IPS DF 4.7 (cell line): Measurements from ENCODE around the gene DUSP21.
A peak's percentile ranks its signal among the peaks of the same experiment; 100 is the strongest.
"Not testable (repeated sequence)": the region's sequence is repeated elsewhere in the genome, so short reads cannot be mapped to it uniquely, and the experiment has no call there.

ENCODE experiments used
- DNase-seq: peaks from one replicate; pipeline ENCODE4 v3.0.0-alpha.2; 2013; ENCODE audit warnings: low spot score; ENCODE audit errors: extremely low read depth

Gene DUSP21

DNA sequence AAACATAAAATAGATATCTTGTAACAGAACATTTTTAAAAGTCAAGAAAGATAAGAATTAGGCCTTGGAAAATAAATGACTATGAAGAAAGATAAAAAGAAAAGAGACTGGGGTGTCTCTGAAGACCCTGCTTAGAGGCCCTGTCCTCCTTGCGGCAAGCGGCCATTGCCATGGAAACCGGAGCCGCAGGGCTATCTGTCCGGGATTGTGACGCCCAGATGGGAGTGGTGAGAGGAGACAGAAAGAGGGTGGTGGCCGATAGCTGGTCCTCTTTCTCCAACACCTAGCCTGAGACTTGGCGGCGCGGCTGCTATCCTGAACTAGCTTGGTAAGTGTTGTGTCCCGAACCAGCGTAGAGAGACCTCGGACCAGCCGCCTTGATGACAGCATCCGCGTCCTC is at the start of gene DUSP21:
TSS of gene DUSP21 (plus strand) at position 269 of the 400 bp plus-strand sequence. CDS start at position 381, 112 bp downstream.
- DNase-seq: no peak

GRCh38 chrX:44795945-44796450 is 47.8 kb upstream of the DUSP21 start:
- DNase-seq: no peak

GRCh38 chrX:44802613-44803012 is 41.2 kb upstream of the DUSP21 start:
- DNase-seq: no peak

- DNase-seq: no peak
Measured at GRCh38 chrX:44815681-44816080, 28.1 kb upstream of the DUSP21 start.

DNA sequence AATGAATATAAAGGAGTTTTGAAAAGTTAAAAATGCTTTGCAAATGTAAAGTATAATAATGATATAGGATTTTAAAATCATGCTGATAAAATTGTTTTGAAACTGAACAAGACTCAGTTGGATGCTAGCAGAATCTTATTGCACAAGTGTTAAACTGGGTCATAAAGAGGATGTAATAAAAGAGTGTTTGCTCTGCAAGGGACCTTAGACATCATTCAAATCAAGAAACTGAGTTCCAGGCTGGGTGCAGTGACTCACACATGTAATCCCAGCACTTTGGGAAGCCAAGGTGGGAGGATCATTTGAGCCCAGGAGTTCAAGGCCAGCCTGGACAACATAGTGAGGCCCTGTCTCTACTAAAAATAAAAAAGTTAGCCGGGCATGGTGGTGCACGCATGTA is 27.5 kb upstream of the DUSP21 start:
- DNase-seq: no peak

DNA sequence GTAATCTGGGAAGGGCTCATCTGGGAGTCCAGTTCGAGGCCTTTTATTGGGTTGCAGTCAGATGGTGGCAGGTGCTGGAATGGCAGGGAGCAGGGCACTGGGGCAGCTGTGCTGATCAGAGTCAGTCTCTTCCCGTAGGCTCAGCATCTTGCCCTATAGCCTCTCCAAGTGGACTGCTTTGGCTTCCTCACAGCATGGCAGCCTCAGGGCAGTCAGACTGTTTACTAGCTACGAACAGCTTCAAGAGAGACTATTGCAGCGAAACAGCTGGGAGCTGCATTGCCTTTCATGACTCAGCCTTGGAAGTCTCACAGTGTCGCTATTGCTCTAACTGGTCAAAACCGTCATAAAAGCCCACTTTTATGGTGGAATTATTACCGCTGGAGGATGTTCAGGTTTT is 26.8 kb upstream of the DUSP21 start:
- no peak for DNase-seq

DNA sequence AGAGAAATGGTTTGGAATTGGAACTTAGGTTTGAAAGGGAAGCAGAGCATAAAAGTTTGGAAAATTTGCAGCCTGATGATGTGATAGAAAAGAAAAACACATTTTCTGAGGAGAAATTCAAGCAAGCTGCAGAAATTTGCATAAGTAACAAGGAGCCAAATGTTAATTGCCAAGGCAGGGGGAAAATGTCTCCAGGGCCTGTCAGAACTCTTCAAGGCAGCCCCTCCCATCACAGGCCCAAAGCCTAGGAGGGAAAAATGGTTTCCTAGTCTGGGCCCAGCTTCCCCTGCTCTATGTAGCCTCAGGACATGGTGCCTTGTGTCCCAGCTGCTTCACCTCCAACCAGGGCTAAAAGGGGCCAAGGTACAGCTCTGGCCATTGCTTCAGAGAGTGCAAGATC is 21.2 kb upstream of the DUSP21 start:
- DNase-seq: no peak

- DNase-seq: not testable (repeated sequence)
Measured at GRCh38 chrX:44823193-44823592, 20.6 kb upstream of the DUSP21 start.

DNA sequence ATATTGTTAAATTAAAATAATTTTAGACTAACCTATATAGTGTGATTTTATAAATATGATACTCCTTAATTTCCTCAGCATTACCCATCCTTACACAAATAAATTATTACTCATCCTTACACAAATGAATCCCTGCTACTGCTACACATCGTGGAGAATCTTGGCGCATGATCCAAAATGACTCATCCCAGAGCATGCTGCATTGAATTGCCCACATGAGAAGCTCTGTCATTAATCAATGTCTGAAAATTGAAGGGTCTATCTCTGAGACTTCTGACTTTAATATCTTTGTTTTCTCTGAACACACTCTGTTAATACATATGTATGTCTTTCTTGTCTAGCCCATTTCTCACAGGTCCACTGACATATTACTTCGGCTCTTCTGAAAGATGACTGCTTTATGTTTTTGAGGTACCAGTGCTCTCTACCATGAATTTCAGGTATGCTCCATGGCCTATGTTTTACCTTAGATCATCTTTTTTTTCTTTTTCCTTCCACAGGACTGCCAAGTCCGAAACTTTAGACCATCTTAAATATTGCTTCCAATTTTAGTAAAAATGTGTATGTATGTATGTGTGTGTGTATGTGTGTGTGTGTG is 15.7 kb upstream of the DUSP21 start:
- DNase-seq: no peak

DNA sequence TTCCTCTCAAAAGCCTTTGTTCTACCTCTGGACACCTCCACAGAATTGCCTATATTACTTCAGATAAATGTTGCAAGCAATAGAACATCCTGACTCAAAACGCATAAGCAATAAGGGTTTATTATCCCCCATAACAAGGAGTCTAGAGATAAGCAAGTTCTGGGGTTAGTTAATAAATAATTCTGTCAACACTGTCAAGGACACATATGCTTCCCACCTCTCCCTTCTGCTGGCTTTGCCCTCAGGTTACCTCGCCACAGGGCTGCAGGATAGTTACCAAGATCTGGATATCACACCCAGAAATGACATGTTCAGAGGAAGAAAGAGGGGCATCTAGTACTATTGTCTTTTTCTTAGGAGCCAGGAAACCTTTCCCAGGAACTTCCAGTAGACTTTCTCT is 14.0 kb upstream of the DUSP21 start:
- DNase-seq: no peak

DNA sequence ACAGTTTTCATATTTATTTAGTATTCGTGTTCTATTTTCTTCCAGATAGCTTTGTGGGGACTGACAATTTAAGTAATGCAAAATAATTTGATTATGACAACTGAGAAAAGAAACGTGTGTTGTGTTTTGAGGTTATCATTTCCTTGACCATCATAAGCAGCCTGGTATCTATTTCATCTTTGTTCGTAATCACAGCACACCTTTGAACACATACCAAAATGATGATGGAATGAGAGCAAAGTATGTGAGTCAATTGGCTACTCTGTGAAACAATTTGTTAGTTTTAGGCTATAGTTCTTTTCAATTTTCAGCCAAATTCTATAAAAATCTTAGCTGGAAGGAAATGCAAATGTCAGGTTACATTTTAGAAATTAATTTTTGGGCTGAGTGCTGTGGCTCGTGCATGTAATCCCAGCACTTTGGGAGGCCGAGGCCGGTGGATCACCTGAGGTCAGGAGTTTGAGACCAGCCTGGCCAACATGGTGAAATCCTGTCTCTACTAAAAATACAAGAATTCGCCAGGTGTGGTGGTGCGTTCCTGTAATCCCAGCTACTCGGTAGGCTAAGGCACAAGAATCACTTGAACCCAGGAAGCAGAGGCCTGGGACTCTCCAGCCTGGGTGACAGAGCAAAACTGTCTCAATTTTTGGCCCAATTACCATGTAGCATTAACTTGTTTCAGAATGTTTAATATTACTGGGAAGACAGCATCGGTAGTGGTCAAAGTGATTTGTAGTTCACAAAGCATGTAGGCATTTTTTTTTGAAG is 1.1 kb upstream of the DUSP21 start:
- DNase-seq: no peak

DNA sequence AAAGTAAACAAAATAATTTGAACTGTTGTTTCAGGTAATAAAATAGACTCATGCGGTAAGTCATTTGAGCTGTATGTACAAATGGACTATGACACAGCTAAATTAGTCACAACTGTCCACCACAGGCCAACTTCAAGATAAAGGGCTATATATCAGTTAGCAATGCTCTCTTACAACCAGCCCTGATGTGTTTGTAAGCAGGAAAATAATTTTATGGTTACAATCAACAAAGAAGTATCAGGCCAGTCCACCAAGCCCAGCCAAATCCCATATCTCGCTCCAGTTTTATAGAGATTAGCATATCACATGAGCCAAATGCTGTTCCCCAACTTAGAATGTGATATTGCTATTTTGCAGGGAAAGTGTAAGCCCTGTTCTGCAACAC is 511 bp upstream of the DUSP21 start:
- no peak for DNase-seq

DNA sequence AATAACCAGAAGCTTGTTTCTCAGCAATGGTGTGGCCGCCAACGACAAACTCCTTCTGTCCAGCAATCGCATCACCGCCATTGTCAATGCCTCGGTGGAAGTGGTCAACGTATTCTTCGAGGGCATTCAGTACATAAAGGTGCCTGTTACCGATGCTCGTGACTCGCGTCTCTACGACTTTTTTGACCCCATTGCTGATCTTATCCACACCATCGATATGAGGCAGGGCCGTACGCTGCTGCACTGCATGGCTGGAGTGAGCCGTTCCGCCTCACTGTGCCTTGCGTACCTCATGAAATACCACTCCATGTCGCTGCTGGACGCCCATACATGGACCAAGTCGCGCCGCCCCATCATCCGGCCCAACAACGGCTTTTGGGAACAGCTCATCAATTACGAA is 383 bp downstream of the DUSP21 start:
- no peak for DNase-seq

DNA sequence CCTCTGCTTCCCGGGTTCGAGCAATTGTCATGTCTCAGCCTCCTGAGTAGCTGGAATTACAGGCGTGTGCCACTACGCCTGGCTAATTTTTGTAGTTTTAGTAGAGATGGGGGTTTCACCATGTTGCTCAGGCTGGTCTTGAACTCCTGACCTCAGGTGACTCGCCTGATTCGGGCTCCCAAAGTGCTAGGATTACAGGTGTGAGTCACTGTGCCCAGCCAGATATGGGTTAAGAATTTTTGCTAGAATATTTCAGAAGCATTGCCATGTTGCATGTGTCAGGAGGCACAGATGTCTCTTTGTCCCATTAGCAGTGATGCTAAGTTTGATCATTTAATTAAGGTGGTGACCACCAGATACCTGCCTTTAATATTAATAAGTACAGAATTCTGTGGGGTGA is 7.1 kb downstream of the DUSP21 start:
- DNase-seq: not testable (repeated sequence)

- DNase-seq: no peak
Measured at GRCh38 chrX:44871114-44871645, 27.4 kb downstream of the DUSP21 start.

DNA sequence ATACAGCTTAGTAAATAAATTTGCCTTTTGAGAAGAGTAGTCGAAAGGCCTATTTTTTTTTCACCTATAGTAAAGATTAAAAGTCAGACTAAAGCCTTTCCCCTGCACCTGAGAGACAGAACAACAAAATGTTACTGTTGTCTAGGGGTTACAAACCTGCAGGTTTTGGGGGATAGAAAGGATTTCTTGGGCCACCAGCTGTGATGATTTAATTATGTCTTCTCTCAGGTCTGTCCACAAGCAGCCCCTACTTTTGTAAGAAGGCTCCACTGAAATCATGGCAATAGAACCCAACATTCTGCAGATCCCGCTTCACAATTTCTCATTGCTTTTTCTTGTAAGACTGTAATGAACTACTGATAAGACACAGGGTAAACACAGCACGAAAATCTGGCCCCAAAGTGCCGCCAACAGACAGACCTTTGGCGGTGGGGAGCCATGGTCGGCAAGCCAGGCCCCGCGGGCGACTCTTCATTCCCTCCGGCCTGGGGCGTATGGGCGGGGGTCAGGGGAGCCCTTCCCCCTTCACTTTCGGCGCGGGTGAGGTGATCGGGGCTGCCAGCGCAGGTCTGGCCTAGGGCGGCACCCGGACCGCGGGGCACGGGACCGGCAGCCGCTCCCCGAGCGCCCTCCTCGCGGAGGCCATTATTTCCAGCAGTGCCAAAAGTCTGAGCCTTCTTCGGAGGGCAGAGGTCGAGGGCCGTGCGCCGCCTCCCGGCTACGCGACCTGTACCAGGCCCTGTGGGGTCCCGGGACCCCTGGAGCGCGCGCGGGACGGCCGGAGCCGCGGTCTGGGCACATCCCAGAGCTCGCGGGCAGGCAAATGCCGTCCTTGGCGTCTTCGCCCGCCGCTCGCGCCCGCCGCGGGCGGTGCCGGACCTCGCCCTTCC is 28.4 kb downstream of the DUSP21 start:
- no peak for DNase-seq

DNA sequence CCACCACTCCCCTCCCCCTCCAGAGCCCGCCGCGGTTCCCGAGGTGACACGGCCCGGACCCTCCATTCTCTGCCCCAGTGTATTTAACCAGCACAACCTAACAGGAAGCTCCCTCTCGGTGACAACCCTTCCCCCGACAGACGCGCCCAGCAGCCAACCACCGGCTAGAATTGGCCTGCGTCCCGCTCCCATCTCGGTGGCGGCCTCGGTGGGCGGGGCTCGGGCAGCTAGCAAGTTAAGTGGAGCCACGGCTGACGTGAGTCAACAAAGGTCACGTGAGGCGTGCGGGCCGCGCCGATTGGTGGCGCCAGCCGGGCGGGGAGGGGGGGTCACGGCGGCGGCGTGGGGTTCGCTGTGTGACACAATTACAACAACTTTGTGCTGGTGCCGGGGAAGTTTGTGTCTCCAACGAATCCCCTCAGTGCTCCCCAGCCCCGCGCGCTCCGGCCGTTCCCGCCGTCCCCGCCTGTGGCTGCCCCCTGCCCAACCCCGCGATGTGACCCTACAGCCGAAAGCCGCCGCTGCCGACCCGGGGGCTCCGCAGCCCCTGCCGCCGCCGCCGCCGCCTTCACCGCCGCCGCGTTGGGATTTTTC is 29.1 kb downstream of the DUSP21 start, which contains the start of gene KDM6A:
TSS of gene KDM6A (plus strand) at position 368 of the 594 bp plus-strand sequence. CDS start 364 bp downstream, outside the sequence.
- peak; percentile 44 for DNase-seq

DNA sequence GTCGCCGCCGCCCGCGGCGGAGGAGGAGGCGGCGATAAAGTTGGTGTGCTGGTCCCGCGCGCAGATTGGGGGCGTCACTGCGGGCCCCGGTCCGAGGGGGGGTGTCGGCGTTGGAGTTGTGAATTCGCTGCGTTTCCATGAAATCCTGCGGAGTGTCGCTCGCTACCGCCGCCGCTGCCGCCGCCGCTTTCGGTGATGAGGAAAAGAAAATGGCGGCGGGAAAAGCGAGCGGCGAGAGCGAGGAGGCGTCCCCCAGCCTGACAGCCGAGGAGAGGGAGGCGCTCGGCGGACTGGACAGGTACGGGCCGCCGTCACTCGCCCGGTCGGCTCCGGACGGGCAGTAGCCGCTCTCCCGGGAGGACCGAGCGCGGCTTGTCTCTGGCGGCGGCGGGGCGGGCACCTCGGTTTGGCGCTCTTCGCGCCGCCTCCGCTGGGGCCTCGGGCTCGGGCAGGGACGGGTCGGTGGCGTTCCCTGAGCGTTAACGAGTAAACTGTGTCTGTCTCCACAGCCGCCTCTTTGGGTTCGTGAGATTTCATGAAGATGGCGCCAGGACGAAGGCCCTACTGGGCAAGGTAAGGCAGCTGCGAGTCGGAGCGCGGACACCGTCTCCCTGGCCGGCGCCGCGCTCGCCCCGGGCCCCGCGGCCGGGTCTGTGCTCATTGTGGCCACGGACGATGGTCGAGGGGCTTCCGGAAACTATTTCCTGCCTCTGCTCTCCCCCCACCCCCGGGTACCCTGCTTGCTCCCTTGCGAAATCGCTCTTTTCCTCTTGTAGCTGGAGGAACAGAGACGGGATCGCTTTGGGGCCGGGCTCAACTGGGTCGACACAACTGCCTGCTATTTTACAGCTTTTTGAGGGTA is 29.8 kb downstream of the DUSP21 start:
- DNase-seq: no peak

GRCh38 chrX:44874420-44875184 is 30.8 kb downstream of the DUSP21 start:
- DNase-seq: no peak

DNA sequence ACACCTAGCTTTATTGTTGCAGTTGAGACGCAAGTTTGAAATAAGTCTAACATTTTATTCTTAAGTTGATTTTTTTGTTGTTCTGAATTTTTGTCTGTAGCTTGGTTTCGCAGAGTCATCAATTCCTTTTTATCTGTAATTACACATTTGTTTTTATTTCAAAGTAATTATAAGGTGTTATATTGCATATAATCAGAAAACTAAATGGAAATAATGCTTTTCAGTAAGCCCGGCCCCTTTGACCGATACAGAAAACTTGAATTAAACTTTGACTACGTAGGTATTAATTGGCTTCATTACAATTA is 31.3 kb downstream of the DUSP21 start:
- DNase-seq: no peak
